CD4-positive, alpha-beta T cell (primary cell): ENCODE measurements around the gene CRYBB1. TPM values are rescaled to one million over a fixed set of nuclear protein-coding genes. Genes with fewer than 3 reads are reported as not detected.

Experiments used
- ATAC-seq: fragments of 200-7000 bp; cut with Tn5 transposase; one replicate; pipeline ENCODE4 v1.10.0; 2022; ENCODE audit warnings: mild to moderate bottlenecking; ENCODE audit not compliant: poor library complexity
- CTCF ChIA-PET: fragments of 350-600 bp; sonication (Branson Sonifier 250); formaldehyde crosslinking; loops from one replicate; lab custom pipeline; 2021; ENCODE audit warnings: antibody characterized with exemption, inconsistent platforms; lab: Charles Lee
- POLR2A ChIA-PET: fragments of 350-600 bp; sonication (Branson Sonifier 250); formaldehyde crosslinking; loops from one replicate; lab custom pipeline; 2021; ENCODE audit warnings: antibody characterized with exemption, inconsistent platforms; lab: Charles Lee
- DNase-seq, 14 experiments: peaks; one replicate each; pipeline ENCODE4 v3.0.0-alpha.2; 2013 to 2020; ENCODE audit warnings: mixed read lengths in 2 of 14
- H3K27ac ChIP-seq, 2 donors: one replicate each; pipeline versions ENCODE4 v1.5.1 to v1.7.0; 2013; ENCODE audit warnings: low read length in 2 of 2, low read depth in 1 of 2, mild to moderate bottlenecking in 1 of 2
- H3K27me3 ChIP-seq, 2 experiments: 1 replicate in 1 of 2; 2 replicates in 1 of 2; pipeline versions ENCODE4 v1.6.1 to v1.7.0; 2013; ENCODE audit warnings: low read length in 2 of 2, control low read depth in 1 of 2, mild to moderate bottlenecking in 1 of 2, moderate library complexity in 1 of 2; ENCODE audit not compliant: insufficient read depth in 2 of 2, control insufficient read depth in 1 of 2
- H3K36me3 ChIP-seq: one replicate; pipeline ENCODE4 v1.6.1; 2013; ENCODE audit warnings: low read length, control low read depth; ENCODE audit not compliant: insufficient read depth
- H3K4me1 ChIP-seq: one replicate; pipeline ENCODE4 v1.6.1; 2013; ENCODE audit warnings: low read length, control low read depth; ENCODE audit not compliant: insufficient read depth
- H3K4me3 ChIP-seq: one replicate; pipeline ENCODE4 v1.5.1; 2013; ENCODE audit warnings: mild to moderate bottlenecking, low read length, moderate library complexity
- H3K9me3 ChIP-seq, 2 experiments: 1 replicate in 1 of 2; 2 replicates in 1 of 2; pipeline versions ENCODE4 v1.6.1 to v1.7.0; 2013; ENCODE audit warnings: low read length in 2 of 2, mild to moderate bottlenecking in 2 of 2, control low read depth in 1 of 2, moderate library complexity in 1 of 2; ENCODE audit not compliant: control insufficient read depth in 1 of 2, insufficient read depth in 1 of 2
- H3K27ac Mint-ChIP-seq: one replicate; pipeline ENCODE4 v1.8.0; 2020; ENCODE audit warnings: mixed read lengths
- H3K27me3 Mint-ChIP-seq: one replicate; pipeline ENCODE4 v1.8.0; 2021; ENCODE audit warnings: mixed read lengths
- H3K36me3 Mint-ChIP-seq: one replicate; pipeline ENCODE4 v1.8.0; 2021; ENCODE audit warnings: low read depth, mixed read lengths
- H3K4me1 Mint-ChIP-seq: one replicate; pipeline ENCODE4 v1.8.0; 2021; ENCODE audit warnings: low read depth, mixed read lengths
- H3K4me3 Mint-ChIP-seq: one replicate; pipeline ENCODE4 v1.8.0; 2020; ENCODE audit warnings: mild to moderate bottlenecking, mixed read lengths
- H3K9me3 Mint-ChIP-seq: one replicate; pipeline ENCODE4 v1.8.0; 2020; ENCODE audit warnings: mixed read lengths
- CTCF ChIP-seq: fragments of 200-600 bp; IDR thresholded peaks from one replicate; pipeline ENCODE4 v1.8.0; 2022; ENCODE audit warnings: antibody characterized with exemption, mild to moderate bottlenecking
- intact Hi-C, 2 experiments: fragments of 100-400 bp; cut with DNase I in 1 of 2; cut with micrococcal nuclease in 1 of 2; formaldehyde crosslinking; loops; one replicate each; pipeline versions ENCODE4 v1.15.1 to v1.9.0; 2023 to 2025; cut with DNase I, micrococcal nuclease
- microRNA-seq: library from miRNA; unstranded; fragments of <30 nt; microRNA quantifications from one replicate; pipeline ENCODE4 v1.2.0, GENCODE V29; 2021; ENCODE audit warnings: borderline microRNAs expressed, borderline replicate concordance
- total RNA-seq, 174 experiments: library from RNA in 2 of 174; stranded (reverse) in 2 of 174; gene quantifications; one replicate each; pipeline ENCODE4 v1.2.3 and lab custom pipeline; 2021 to 2026

Gene CRYBB1
- total RNA-seq, 2 experiments from 2014 or later = not detected

DNA sequence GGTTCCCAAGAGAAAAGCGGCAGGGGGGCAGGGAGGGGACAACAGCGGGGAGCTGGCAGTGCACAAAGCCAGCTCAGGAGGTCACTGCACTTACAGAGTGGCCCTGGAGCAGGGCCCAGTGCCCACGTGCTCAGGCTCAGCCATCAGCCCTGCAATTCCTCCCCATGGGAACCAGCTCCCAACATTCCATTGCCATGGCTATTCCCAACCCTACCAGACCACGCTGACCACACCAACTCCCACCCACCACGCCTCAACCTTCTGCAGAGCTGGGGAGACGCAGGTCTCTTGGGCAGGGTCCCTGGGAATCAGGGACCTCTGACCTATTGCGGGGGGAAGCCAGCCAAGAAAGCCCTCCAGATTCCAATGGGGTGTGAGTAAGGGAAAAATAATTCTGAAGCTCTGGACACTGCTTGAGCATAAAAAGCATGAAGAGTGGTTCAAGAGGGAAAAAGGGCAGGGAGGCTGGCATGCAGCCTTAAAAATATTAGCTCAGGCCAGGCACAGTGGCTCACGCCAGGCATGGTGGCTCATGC is 67.3 kb downstream of the CRYBB1 start:
- Histone ChIP-seq H3K4me1 (peaks cover 20% of the 10 kb centered on the region), H3K9me3 (no peaks in the 10 kb centered on the region), H3K27me3 (no peaks in the 10 kb centered on the region), H3K4me3 (no peak overlapping the region), H3K36me3 (peaks cover 5% of the 10 kb centered on the region), H3K27ac (no peak overlapping the region)
- intact Hi-C loops = no loop called here
- peaks cover 4% of the 10 kb centered on the region for H3K36me3 Mint-ChIP-seq
- ChIA-PET POLR2A (no interaction called here), CTCF (no interaction called here)
- H3K4me3 Mint-ChIP-seq = no peak overlapping the region
- H3K4me1 Mint-ChIP-seq = peaks cover 15% of the 10 kb centered on the region
- DNase-seq (no peak), ATAC-seq (no peak)
- no peaks in the 10 kb centered on the region for H3K27me3 Mint-ChIP-seq
- TF ChIP-seq CTCF = no peak
- no peak overlapping the region for H3K27ac Mint-ChIP-seq
- no peaks in the 10 kb centered on the region for H3K9me3 Mint-ChIP-seq

GRCh38 chr22:26549902-26550497 is 67.8 kb downstream of the CRYBB1 start:
- ChIA-PET POLR2A (no interaction called here), CTCF (no interaction called here)
- Histone ChIP-seq H3K27me3 (no peaks in the 10 kb centered on the region), H3K9me3 (no peaks in the 10 kb centered on the region), H3K4me3 (no peak overlapping the region), H3K4me1 (peaks cover 20% of the 10 kb centered on the region), H3K36me3 (peaks cover 2% of the 10 kb centered on the region), H3K27ac (no peak overlapping the region)
- DNase-seq (no peak), ATAC-seq (no peak)
- TF ChIP-seq CTCF = no peak
- Mint-ChIP-seq H3K36me3 (peaks cover 4% of the 10 kb centered on the region), H3K27me3 (no peaks in the 10 kb centered on the region), H3K4me1 (peaks cover 15% of the 10 kb centered on the region), H3K4me3 (no peak overlapping the region), H3K9me3 (no peaks in the 10 kb centered on the region), H3K27ac (no peak overlapping the region)
- intact Hi-C loops = no loop called here

Small RNA genes lying within 50 kb of the gene (microRNA-seq; reads per million reads assigned to microRNA genes)
- 1.8 reads per million for gene MIR548J

Other genes with a start within 250 kb of the CRYBB1 start
- under 1 TPM; 0.70 to 0.85 TPM for gene ASPHD2, start 188.8 kb downstream of the CRYBB1 start, total RNA-seq
- gene HPS4, start 134.2 kb downstream of the CRYBB1 start, total RNA-seq = 10 to 100 TPM; 61.6 to 67.0 TPM
- 10 to 100 TPM; 25.8 to 27.2 TPM for gene SRRD, start 134.2 kb downstream of the CRYBB1 start, total RNA-seq
- 100 to 1,000 TPM; 111 TPM for gene TFIP11, start 105.6 kb downstream of the CRYBB1 start, total RNA-seq
- 1 to 10 TPM; 7.2 to 7.4 TPM for gene TPST2, start 27.9 kb downstream of the CRYBB1 start, total RNA-seq
- not detected for gene CRYBA4, start 3.9 kb upstream of the CRYBB1 start, total RNA-seq
- 10 to 100 TPM; 26.8 to 27.2 TPM for gene MIAT, start 39.6 kb upstream of the CRYBB1 start, total RNA-seq